Mesendoderm (in vitro differentiated cells): ENCODE measurements around the gene HGF. TPM values are rescaled to one million over a fixed set of nuclear protein-coding genes. Genes with fewer than 3 reads are reported as not detected.
"Not testable (repeated sequence)": the region's sequence is repeated elsewhere in the genome, so short reads cannot be mapped to it uniquely, and the experiment has no call there.

ENCODE experiments used
- DNase-seq: peaks from one replicate; pipeline ENCODE4 v3.0.0; 2013
- H2AK5ac ChIP-seq: 2 replicates; pipeline ENCODE4 v1.6.1; 2013; ENCODE audit warnings: low read length, inconsistent platforms
- H2BK120ac ChIP-seq: 2 replicates; pipeline ENCODE4 v1.6.1; 2013; ENCODE audit warnings: low read depth, mild to moderate bottlenecking, low read length, moderate library complexity, mixed read lengths
- H2BK15ac ChIP-seq: replicated peaks from 2 replicates; pipeline ENCODE4 v1.6.1; 2013; ENCODE audit warnings: low read depth, mild to moderate bottlenecking, moderate library complexity
- H2BK5ac ChIP-seq: 2 replicates; pipeline ENCODE4 v1.6.1; 2013; ENCODE audit warnings: low read length, inconsistent platforms
- H3K18ac ChIP-seq: 2 replicates; pipeline ENCODE4 v1.6.1; 2013; ENCODE audit warnings: mild to moderate bottlenecking, low read length, mixed read lengths
- H3K23ac ChIP-seq: one replicate; pipeline ENCODE4 v1.6.1; 2013; ENCODE audit warnings: low read length
- H3K27ac ChIP-seq: 2 replicates; pipeline ENCODE4 v1.5.1; 2013; ENCODE audit warnings: low read depth, mild to moderate bottlenecking, inconsistent platforms, low read length, moderate library complexity
- H3K27me3 ChIP-seq: 2 replicates; pipeline ENCODE4 v1.6.1; 2013; ENCODE audit warnings: low read length, control low read depth, mild to moderate bottlenecking, inconsistent platforms; ENCODE audit not compliant: insufficient read depth, poor library complexity
- H3K36me3 ChIP-seq: 2 replicates; pipeline ENCODE4 v1.6.1; 2013; ENCODE audit warnings: low read length, inconsistent platforms; ENCODE audit not compliant: control insufficient read depth, insufficient read depth
- H3K4ac ChIP-seq: one replicate; pipeline ENCODE4 v1.6.1; 2013; ENCODE audit warnings: low read depth, mild to moderate bottlenecking, low read length, moderate library complexity
- H3K4me1 ChIP-seq: 2 replicates; pipeline ENCODE4 v1.6.1; 2013; ENCODE audit warnings: low read depth, low read length, inconsistent platforms; ENCODE audit not compliant: control insufficient read depth
- H3K4me2 ChIP-seq: 2 replicates; pipeline ENCODE4 v1.6.1; 2013; ENCODE audit warnings: low read length
- H3K4me3 ChIP-seq: 2 replicates; pipeline ENCODE4 v1.5.1; 2013; ENCODE audit warnings: mild to moderate bottlenecking, low read length
- H3K56ac ChIP-seq: one replicate; pipeline ENCODE4 v1.6.1; 2013; ENCODE audit warnings: low read length
- H3K79me1 ChIP-seq: 2 replicates; pipeline ENCODE4 v1.6.1; 2013; ENCODE audit warnings: low read length, inconsistent platforms
- H3K79me2 ChIP-seq: 2 replicates; pipeline ENCODE4 v1.6.1; 2013; ENCODE audit warnings: mild to moderate bottlenecking, low read length; ENCODE audit not compliant: control insufficient read depth, insufficient read depth
- H3K9ac ChIP-seq: 2 replicates; pipeline ENCODE4 v1.6.1; 2013; ENCODE audit warnings: low read length, inconsistent platforms
- H4K5ac ChIP-seq: one replicate; pipeline ENCODE4 v1.6.1; 2013; ENCODE audit warnings: low read length
- H4K8ac ChIP-seq: one replicate; pipeline ENCODE4 v1.6.1; 2013; ENCODE audit warnings: low read depth, mild to moderate bottlenecking, control low read depth, low read length, moderate library complexity
- WGBS: extraction: QIAGEN DNeasy Blood & Tissue Kit; methylation state at CpG from one replicate; pipeline ENCODE4 v1.1.7; 2013; ENCODE audit warnings: low lambda C conversion rate, missing lambda C conversion rate; ENCODE audit not compliant: insufficient coverage; ENCODE audit errors: extremely low coverage; 5-methylcytosine and 5-hydroxymethylcytosine counted together
- polyA plus RNA-seq, 2 experiments: library from polyadenylated mRNA; stranded (reverse); fragments of 200-250 nt; gene quantifications; one replicate each; pipeline ENCODE4 v1.2.3, GENCODE V29; 2013

The HGF gene
- 0.14 TPM for polyA plus RNA-seq (2013, experiment 1 of 2)
- 0.14 TPM for polyA plus RNA-seq (2013, experiment 2 of 2)

GRCh38 chr7:81769891-81770727 is at the start of gene HGF:
Gene HGF (minus strand): TSS chr7:81770047. CDS start chr7:81769971, 76 bp downstream.
- no peak within 1 kb of the TSS for H3K9ac ChIP-seq
- peaks cover 2% of the 10 kb centered on the region for H3K4me1 ChIP-seq

DNA sequence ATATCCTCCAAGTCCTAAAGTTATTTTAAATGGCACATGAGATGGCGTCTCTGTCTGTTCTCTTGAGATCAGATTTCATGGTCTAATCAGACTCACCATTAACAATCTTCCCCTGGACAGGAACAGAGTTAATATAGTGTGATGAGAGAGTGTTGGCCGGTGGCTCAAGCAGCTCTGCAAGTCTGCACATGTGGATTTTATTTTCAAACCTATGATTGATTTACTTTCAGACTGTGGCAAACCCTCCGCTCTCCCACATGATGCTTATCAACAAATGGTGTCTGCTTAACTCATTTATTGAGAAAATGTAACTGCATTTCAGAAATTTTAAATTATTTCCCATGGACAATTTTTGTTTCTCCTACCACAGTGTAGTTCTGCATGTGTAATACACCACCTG is 46.5 kb upstream of the HGF start:
- H2AK5ac ChIP-seq, result no peak overlapping the region
- H3K79me2 ChIP-seq, result no peaks in the 10 kb centered on the region
- H3K36me3 ChIP-seq, result no peaks in the 10 kb centered on the region
- no peaks in the 10 kb centered on the region for H3K79me1 ChIP-seq
- WGBS, result no CpG with 5 or more reads among the region's 3 CpGs
- no peak overlapping the region for H3K27ac ChIP-seq
- no peaks in the 10 kb centered on the region for H3K4me1 ChIP-seq
- no peak overlapping the region for H3K56ac ChIP-seq
- no peak overlapping the region for H2BK5ac ChIP-seq
- H3K4me2 ChIP-seq, result no peak overlapping the region
- H3K23ac ChIP-seq, result no peak overlapping the region
- H4K5ac ChIP-seq, result no peak overlapping the region
- no peak overlapping the region for H2BK15ac ChIP-seq
- no peak overlapping the region for H3K9ac ChIP-seq
- H4K8ac ChIP-seq, result no peak overlapping the region
- no peak overlapping the region for H3K4me3 ChIP-seq
- no peaks in the 10 kb centered on the region for H3K27me3 ChIP-seq
- H2BK120ac ChIP-seq, result no peak overlapping the region
- no peak overlapping the region for H3K18ac ChIP-seq
- no peak for DNase-seq
- H3K4ac ChIP-seq, result no peak overlapping the region

More at GRCh38 chr7:81769891-81770727, at the start of gene HGF:
- H3K79me1 ChIP-seq, result no peaks in the 10 kb centered on the region
- no peak within 1 kb of the TSS for H4K5ac ChIP-seq
- no peak within 1 kb of the TSS for H2BK120ac ChIP-seq
- no peaks in the 10 kb centered on the region for H3K27me3 ChIP-seq
- WGBS, result no CpG with 5 or more reads among the region's 15 CpGs
- no peaks in the 10 kb centered on the region for H3K79me2 ChIP-seq
- no peak within 1 kb of the TSS for H2BK15ac ChIP-seq
- no peak within 1 kb of the TSS for H2AK5ac ChIP-seq
- peak within 1 kb of the TSS; percentile 57 for H3K18ac ChIP-seq
- no peak within 1 kb of the TSS for H3K4me2 ChIP-seq
- H3K23ac ChIP-seq, result no peak within 1 kb of the TSS
- no peak within 1 kb of the TSS for H3K4me3 ChIP-seq
- H3K4ac ChIP-seq, result peak within 1 kb of the TSS; percentile 62
- H3K56ac ChIP-seq, result peak within 1 kb of the TSS; percentile 27
- peak; percentile 49 for DNase-seq
- no peak within 1 kb of the TSS for H4K8ac ChIP-seq
- no peaks in the 10 kb centered on the region for H3K36me3 ChIP-seq
- no peak within 1 kb of the TSS for H3K27ac ChIP-seq
- H2BK5ac ChIP-seq, result no peak within 1 kb of the TSS

GRCh38 chr7:81812866-81813476 is 43.1 kb upstream of the HGF start:
- H2BK120ac ChIP-seq, DNase-seq, H3K4me1 ChIP-seq, H3K9ac ChIP-seq, H3K4me3 ChIP-seq, H3K36me3 ChIP-seq, H3K79me2 ChIP-seq, H4K5ac ChIP-seq, H2AK5ac ChIP-seq, H3K27me3 ChIP-seq, H3K56ac ChIP-seq, H3K27ac ChIP-seq, H3K23ac ChIP-seq, H2BK15ac ChIP-seq, H3K4ac ChIP-seq, H3K18ac ChIP-seq, H4K8ac ChIP-seq, H3K79me1 ChIP-seq, H2BK5ac ChIP-seq, H3K4me2 ChIP-seq: not testable (repeated sequence)
- WGBS, result no CpG with 5 or more reads among the region's 3 CpGs

DNA sequence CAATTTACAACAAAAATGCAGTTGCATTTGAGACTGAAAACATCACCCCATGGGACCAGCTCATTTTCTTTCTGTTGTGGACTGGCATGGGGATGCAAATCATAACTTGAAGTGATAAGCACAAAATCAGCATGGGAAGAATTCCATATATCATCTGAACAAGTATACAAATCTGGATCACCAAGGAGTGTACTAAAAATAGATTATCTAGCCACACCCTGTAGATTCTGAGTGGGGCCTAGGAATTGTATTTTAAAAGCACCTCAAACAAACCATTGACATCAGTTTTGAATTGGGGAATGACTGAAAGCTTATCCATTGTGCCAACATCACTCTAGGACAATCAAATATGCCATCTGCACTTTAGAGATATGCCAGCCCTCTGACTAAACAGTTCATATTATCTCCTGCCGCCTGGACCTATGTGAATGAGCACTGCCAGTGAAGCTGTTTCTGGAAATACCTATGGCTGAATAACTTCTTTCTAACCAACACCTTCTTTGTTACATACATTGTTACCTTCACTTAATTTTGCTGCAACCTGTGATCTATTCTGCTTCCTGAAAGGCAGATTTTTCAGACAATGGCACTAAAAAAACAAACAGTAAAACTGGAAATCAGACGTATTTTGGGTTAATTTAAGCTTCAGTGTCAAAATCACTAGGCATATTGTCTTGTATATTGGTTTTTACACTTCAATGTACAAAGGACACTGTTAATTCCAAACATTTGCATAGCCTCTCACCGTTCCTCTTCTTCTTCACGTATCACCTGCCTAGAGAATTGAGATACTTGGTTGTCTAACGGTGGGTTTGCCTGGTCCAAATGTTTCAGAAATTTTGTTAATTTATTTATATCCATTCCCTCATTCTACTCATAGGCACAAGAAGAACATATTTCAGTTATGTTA is 42.4 kb upstream of the HGF start:
- no peak for DNase-seq
- no peak overlapping the region for H3K4me3 ChIP-seq
- no peak overlapping the region for H2BK120ac ChIP-seq
- H2BK15ac ChIP-seq, result peak overlapping the region; percentile 2
- no peaks in the 10 kb centered on the region for H3K79me2 ChIP-seq
- H3K4me2 ChIP-seq, result no peak overlapping the region
- no peak overlapping the region for H3K9ac ChIP-seq
- H3K56ac ChIP-seq, result no peak overlapping the region
- no peak overlapping the region for H3K23ac ChIP-seq
- no peaks in the 10 kb centered on the region for H3K36me3 ChIP-seq
- H3K18ac ChIP-seq, result no peak overlapping the region
- no peaks in the 10 kb centered on the region for H3K4me1 ChIP-seq
- no peak overlapping the region for H3K27ac ChIP-seq
- H2BK5ac ChIP-seq, result no peak overlapping the region
- no peaks in the 10 kb centered on the region for H3K79me1 ChIP-seq
- no CpG with 5 or more reads among the region's 5 CpGs for WGBS
- H3K27me3 ChIP-seq, result no peaks in the 10 kb centered on the region
- no peak overlapping the region for H3K4ac ChIP-seq
- no peak overlapping the region for H2AK5ac ChIP-seq
- no peak overlapping the region for H4K5ac ChIP-seq
- no peak overlapping the region for H4K8ac ChIP-seq

- no peak overlapping the region for H3K23ac ChIP-seq
- H3K27ac ChIP-seq, result no peak overlapping the region
- H3K36me3 ChIP-seq, result no peaks in the 10 kb centered on the region
- WGBS, result no CpG with 5 or more reads among the region's 6 CpGs
- H3K79me1 ChIP-seq, result no peaks in the 10 kb centered on the region
- no peak overlapping the region for H2BK120ac ChIP-seq
- H2BK5ac ChIP-seq, result no peak overlapping the region
- DNase-seq, result no peak
- H3K4me1 ChIP-seq, result no peaks in the 10 kb centered on the region
- no peak overlapping the region for H2BK15ac ChIP-seq
- H3K4me2 ChIP-seq, result no peak overlapping the region
- H3K27me3 ChIP-seq, result no peaks in the 10 kb centered on the region
- H4K8ac ChIP-seq, result no peak overlapping the region
- no peak overlapping the region for H2AK5ac ChIP-seq
- H3K18ac ChIP-seq, result no peak overlapping the region
- no peak overlapping the region for H3K9ac ChIP-seq
- no peak overlapping the region for H3K4ac ChIP-seq
- H4K5ac ChIP-seq, result no peak overlapping the region
- H3K4me3 ChIP-seq, result no peak overlapping the region
- H3K79me2 ChIP-seq, result no peaks in the 10 kb centered on the region
- no peak overlapping the region for H3K56ac ChIP-seq
Measured at GRCh38 chr7:81810476-81811155, 40.8 kb upstream of the HGF start.
